Measurements from ENCODE around the gene CD44.

CD44 gene

DNA sequence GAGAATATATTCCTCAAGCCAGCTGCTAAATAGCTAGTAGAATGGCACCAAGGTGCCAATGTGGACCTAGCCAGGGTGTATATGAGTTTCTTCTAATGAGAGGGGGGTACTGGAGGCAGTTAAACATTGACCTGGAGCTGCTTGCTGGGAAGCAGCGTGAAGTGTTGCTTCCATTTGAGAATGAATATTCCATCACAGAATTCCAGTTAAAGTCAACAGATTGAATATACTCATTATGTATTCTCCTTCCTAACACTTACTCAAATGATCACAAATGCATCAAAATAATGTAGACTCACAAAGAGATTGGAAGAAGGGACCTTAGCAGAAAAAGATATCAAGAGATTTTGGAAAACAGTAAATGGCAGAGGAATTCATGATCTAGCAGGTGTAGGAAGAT lies 102.1 kb downstream of the CD44 start:
- DNase-seq, result no peak

DNA sequence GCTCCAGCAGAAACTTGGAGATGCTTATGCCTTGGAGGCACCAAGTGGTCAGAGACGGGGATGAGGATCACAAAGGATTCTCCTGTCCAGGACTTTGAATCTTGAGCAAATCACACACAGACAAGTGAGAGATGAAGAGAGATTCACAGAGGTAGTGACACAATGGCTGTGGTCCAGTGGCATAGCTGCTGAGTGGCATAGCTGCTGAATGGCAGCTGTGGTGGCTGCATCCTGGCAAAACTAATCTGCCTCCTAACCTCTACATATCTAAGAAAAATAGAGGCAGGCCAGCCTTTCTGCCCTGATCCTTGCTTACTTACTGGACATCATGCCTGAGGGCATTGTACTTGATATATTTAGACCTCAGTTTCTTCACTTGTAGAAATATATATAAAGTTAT lies 102.6 kb downstream of the CD44 start:
- DNase-seq, result no peak

DNA sequence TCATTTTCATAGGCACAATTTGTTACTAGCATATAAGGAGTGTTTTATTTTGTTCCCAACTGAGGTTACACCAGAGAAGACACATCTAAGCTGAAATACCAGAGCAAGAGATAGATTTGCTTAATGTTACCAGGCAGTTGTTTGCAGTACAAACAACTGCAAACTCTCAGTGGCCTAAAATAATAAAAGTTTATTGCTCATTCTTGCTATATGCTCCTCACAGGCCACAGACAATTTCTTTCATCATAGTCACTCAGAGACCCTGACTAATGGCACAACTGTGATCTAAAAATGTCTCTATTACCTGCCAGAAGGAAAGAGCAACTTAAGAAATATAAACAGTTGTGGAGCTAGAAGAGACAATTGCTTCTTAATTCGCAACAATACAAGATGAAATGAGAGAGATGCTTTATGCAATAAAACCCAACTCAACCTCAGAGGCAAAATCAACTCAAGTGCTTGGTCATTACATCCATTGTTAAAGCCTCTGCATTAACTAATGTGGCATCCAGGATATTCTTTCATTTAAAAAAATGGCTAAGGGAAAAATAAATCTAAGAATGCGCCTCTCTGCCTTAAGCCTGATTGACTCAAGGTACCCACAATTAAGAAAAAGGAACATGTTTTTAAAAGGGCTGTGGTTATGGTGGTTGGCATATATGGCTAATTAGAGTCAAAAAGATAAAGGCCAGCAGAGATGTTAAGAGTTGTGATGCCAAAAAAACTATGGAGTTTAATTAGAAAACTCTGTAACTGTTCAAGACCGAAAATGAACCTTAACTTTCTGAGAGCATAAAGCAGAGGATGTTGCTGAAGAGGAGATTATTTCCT lies 103.7 kb downstream of the CD44 start:
- DNase-seq, result no peak

DNA sequence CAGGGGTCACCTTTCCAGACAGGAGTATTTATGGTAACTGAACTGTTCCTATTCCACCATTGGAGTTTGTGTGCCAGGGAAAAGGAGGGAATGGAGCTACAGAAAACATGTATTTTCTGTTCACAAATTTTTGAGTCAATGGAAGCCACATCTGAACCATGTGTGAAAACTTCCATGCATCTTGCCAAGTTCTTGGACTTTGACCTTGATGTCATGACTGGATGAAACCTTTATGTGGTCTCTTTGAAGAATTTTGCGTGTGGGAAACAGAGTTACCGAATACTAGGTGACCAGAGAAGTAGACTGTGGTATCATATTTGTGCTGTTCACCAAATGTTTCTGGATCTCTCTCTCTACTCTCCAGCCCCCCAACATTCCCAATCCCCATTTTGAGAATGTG lies 104.8 kb downstream of the CD44 start:
- DNase-seq, result no peak

DNA sequence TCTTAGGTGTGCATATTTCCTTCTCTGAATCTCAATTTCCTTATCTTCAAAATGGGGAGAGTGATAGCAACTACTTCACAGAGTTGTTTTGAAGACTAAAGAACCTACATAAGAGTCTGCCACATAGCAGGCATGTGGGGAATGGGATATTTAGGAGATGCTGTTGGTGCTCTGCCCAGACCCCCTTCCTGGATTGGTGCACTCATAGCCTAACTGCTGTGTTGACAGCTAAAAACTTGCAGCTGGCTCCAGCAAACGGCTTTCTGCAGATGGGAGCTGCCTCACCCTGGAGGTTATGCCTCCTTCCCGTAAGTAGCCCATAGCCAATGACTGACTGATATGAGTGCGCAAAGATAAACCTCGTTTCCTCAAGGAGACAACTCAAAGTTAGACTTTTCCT lies 106.1 kb downstream of the CD44 start:
- no peak for DNase-seq

DNA sequence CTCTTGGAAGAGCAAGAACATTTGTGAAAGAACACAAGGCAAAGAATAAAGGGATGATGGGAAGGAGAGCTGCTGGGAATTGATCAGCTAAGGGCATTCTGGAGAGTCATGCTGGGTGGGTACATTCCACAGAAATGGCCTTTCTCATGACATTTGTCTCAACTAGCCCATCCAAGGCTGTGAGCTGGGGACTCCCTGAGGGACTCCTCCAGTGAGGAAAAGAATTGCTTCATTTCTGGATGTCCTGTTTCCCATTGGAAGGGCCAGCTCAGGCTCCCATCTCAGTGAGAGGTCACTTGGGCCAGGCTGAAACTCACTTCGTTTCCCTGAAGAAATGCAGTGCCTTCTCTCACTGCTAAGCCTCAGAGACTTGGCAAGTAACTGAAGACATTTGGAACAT lies 106.8 kb downstream of the CD44 start:
- DNase-seq, result no peak

DNA sequence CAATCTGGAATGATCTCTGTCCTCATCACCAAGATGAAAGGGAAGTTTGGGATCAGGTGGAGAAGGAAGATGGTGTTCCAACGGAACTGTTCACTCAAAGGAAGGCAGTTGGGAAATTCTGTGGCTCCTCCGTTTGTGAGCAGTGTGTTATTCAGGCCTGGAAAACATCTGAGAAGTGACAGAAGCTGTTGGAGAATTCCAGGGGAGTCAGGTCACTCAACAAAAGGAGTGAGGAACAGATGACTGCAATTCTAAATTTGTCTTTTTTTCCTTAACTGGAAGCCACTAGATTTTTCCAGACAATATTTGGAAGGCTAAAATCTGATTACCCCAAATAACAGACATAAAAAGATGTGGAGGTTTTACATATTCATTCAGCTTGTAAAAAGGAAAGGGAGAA lies 107.8 kb downstream of the CD44 start:
- DNase-seq, result no peak

DNA sequence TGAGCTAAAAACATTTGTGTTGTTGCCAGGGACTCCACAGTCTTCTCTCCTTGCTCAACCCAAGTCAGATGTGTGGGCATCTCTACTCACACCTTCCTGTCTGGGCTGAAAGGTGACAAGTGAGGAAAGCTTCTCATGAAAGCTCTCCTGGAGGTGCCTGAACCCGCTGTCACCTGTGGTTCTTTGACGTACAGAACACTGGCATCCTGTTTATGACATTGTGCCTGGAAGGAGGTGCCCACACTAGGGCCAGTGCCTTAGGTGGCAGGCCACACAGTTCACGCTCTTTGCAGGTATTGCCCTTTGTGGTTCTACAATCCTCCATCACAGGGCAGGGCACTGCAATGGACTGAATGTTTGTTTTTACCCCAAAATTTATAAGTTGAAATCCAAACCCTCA lies 108.5 kb downstream of the CD44 start:
- no peak for DNase-seq

DNA sequence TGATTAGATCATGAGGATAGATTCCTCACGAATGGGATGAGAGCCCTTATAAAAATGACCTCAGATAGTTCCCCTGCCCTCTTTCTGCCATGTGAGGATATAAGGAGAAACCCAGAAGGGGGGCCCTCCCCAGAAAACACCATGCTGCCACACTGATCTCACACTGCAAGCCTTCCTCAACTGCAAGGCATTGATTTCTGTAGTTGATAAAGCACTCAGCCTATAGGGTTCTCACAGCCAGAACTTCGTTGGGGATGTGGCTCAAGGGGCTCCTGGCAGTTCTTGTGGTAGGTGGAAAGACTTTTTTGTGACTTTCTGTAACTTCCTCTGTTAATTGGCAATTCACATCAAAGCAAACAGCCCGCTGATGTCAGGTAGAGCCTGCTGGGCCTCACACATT lies 108.9 kb downstream of the CD44 start:
- no peak for DNase-seq

DNA sequence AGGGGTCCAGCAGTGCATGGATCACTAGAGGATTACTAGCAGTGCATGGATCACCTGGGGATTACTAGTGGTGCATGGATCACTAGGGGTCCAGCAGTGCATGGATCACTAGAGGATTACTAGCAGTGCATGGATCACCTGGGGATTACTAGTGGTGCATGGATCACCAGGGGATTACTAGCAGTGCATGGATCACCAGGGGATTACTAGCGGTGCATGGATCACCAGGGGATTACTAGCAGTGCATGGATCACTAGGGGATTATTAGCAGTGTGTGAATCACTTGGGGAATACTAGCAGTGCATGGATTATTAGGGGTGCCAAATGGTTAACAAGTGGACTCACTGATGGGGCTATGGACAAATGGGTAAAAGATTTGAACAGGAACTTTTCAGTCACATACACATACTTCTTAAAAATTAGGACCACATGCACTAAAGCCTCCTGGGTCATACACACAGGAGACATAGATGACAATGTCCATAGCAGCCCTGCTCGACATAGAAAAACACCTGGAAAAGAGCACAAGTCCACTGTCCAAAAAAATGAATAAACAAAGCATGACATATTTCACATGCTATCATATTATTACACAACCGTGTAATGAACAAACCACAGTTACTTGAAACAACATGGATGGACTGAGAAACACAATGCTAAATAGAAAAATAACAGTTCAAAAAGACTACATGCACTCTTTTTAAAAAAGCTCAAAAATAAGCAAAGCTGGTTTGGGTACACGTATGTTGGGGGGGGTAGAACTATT lies 109.8 kb downstream of the CD44 start:
- DNase-seq, result no peak

DNA sequence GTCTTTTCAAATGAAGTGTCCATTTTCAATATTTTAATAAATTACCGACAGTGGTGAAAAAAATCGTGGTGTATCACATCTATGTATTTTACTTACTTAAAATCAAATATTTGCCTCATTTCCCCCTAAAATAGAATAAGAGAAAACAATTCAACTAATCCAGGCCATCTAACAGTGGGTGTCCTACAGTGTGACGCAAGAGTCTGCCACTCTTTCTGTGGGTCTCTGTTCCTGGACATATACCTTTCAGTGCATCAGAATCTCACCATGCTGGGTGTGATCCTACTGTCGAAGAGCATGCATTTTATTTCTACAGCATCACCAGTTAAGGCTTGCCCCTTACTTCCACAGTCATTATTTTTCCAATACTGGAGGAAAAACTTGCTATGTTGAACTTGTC lies 111.2 kb downstream of the CD44 start:
- DNase-seq, result no peak

DNA sequence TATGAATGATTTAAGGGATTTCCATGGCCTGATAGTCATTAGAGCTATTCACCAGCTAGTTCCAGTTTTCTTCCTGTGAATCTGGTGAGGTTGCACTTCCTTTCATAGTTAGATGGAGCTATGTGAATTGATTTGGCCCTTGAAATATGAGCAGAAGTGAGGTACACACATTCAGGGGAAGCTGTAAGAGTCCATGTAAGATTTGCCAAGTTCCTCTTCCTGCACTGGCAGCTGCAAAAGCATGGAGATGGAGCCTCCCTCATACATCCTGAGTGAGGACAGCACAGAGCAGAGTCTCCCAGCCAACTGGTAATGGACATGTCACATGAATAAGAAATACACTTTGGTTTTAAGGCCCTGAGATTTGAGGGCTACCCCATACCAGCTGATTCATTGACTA lies 111.7 kb downstream of the CD44 start:
- no peak for DNase-seq

DNA sequence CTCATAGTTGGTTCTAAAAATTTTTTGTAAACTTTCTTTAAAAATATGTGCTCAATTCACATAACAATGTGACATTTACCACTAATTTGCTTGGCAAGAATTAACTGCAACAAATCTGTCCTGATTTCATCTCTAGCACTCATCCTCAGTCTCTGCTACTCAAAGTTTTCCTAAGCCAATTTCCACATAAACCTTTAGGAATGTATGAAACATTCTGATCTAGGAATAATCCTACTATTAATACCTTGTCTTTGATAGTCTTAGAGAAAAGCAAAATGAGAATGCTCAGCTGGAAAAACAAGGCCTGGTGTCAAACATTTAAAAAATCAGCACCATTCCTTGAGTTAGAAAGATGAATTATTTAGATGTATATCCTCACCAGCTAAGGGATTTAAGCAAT lies 114.3 kb downstream of the CD44 start:
- DNase-seq, result no peak

DNA sequence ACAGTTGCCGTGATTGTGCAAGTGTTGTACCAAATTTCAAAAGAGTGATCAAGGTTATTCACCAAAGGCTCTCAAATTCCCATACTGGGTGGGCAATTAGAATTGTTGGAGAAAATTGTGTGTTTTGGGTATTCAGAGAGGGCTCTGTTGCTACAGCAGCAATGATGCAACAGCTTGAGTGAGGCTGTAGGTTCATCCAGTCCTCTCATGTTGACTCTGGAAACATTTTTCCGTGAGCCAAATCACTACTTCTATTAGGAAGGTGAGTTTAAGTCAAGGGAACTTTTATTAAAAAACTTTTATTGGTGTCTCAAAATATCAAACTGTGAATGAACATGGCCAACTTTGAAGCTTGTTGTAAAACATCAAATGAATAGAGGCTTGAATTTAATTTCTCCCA lies 116.5 kb downstream of the CD44 start:
- no peak for DNase-seq

DNA sequence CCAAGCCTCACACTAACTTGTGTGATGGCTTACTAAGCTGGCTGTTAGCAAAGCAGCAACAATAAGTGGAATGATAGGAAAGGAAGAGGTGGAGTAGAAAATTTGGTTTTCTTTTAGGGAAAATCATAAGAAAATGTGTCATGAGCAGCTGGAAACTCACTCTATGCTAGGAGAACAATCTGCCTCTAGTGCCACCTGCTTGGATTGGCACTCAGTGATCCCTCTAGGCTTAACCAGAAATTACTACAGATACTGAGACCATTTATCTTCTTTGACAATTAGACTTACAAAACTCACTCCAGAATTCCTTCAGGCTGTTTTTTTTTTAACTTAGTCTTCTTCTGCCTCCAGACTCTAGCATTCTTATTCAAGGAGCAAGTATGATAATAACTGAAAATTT lies 117.3 kb downstream of the CD44 start:
- no peak for DNase-seq

DNA sequence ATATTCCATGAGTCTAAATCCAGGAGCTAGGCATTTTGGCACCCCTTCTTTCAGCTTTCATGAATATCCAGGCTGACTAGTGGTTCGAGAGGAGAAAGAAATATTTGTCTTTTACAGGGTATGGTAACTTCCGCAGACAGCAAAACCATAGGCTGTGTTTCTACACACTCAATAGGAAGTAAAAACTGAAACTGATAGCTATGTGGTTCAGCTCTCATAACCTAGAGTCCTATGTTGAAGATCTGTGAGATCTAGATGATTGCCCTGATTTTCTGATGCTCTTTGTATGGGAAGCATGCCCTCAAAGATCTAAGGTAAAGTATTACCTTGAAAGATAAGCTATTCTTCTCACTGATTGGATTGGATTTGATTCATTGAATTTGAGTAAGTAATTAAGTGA lies 118.3 kb downstream of the CD44 start:
- no peak for DNase-seq

DNA sequence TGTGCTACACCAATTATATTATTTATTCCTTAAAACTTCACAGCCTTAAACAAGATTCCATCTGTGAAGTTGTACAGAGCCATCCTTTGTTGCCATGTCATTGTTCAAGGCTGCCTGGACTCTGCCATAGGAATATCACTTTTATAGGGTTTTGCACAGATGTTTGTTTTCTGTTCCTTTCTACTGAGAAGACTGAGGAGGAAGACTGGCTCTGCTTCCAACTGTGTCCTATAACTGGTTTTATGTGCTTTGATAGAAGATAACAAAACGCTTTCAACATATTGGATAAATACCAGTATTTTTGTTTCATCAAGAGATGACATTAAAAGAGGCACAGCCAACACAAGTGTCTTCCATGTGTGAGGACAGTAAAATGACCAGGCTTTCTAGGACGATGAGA lies 120.6 kb downstream of the CD44 start:
- no peak for DNase-seq

DNA sequence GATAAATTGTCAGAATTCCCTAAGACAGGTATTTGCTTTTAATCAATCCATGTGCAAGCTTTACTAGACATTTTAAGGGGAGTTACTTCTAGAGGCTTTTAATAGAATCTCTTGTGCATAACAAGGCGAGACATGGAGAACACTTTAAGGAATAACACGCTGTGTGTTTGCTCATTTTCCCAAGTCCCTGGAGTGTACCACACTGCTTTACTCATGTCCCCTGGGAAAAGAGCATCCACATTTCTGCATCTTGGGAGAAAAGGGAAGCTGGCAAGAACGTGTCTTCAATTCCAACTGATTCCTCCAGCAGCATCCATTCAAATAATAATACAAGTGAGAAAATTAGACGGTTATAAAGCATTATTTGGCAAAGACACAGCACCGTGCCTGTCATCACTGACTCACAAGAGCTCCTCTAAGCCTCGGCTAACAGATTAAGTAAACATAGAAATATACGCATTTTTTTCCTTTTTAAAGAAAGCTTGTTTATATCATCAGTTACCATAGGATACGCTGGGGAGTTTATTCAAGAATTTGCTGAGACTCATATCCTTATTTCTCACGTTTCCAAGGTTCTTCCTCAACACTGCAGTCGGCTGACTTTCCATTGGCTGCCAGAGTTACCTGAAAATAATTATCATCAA lies 121.5 kb downstream of the CD44 start:
- no peak for DNase-seq

DNA sequence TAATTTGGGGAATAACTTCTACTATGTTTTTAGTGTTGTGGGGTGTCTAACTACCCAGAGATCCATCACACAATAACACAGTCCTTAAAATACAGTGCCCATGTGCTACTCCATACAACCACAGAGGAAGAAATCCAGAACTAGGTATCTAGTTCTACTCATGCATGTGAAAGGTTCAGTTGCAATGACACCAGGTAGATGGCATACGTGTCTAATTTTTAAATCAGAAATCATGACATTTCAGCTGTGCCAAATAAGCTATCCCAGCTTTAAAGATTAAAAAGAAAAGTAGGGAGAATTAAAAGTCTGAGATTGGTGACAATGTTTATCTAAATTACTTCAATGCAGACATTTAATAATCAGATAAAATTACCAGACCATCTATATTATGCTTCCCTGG lies 122.2 kb downstream of the CD44 start:
- DNase-seq, result no peak

DNA sequence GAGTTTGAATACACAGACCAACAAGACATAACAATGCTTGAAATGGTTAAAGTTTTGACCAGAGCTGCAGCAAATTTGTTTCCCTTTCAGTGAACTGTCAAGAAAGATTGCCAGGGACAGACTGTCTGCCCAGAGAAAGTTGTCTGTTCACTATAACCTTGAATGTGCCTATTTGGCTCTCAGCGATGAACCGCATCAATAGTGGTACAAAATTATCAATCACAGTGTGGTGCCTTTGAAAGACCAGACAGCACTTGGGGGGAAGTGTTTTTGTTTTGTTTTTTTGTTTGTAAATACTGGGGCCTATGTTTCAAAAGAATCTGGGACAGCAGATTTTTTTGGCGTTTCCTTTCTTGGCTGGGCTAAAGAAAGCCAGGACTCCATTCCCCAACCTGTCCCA lies 123.1 kb downstream of the CD44 start:
- no peak for DNase-seq

DNA sequence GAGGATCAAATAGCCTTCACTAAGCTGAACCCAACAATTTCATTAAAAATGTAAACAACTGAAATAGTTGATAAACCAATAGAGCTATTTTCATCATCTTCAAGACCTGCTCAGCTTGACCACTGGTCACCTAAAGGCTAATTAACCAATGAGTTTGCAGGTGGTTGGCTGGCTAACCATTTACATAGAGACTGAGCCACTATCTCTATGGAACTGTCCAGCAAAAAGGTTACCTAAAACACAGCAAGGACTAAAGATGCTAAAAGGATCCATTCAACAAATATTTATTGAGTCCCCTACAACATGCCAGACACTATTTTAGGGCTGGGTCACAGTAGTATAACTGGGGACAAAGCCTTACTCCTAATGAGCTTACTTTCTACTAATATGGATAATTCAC lies 123.8 kb downstream of the CD44 start:
- DNase-seq, result no peak

DNA sequence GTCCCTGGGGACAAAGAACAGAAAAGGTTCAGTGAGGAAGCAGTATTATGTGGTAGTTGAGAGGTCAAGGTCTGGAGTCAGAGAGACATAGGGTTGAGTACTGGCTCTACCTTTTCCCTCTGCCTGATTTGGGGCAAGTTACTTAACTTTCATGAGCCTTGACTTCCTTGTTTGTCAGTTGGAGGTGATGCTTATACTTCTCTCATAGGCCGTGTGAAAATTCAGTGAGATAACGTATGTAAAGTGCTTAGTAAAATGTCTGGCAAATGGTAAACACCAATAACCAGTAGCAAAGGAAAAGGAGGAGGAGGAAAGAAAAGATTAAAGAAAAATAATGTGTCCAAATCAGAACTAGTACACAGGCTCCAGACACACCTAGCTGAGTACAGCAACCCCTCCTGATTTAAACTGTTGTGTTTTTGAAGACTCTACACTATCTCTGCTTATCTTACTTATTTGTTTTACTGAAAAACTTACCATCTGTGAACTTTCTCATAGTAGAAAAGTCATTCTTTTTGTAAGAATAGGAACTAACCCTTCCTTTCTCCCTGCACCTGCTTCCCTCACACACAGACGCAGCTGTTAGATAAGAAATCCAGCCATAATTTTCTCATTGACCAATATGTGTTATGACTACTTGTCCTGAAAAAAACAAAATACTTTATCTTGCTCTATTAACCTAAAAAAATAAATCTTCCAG lies 126.9 kb downstream of the CD44 start:
- no peak for DNase-seq

DNA sequence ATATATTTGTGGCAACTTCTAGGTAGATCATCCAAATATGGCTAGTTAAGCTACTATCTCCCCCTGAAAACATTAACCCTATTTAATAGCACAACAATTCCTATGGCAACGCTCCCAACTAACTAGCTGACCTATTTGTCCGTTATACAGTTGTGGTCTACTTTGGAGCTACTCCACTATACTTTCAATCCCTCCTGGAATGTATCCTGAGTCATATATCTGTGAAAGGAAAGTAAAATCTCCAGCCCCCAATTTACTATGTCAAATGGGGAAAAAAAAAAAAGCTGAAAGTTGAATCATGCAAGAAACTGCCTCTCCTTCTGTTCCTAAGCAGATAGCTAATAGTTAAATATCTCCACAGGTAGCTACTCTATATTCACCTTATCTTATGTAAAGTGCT lies 128.5 kb downstream of the CD44 start:
- DNase-seq, result no peak

DNA sequence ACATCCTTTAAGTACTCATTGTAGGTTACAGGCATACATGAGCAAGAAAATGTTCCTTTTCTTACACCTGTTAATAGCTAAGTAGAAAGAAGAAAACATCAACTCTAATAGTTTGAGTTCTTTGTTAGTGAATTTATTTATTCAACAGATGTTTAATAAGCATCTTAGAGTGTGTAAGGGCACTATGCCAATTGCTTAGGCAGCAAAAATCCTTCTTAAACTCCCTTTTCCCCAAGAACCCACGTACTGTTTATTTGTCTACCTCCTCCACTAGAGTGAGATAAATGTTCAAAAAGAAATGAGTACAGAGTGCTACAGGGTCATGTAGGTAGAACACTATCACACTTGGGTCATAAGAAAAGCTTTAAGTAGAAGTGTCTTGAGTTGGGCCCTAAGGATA lies 131.4 kb downstream of the CD44 start:
- no peak for DNase-seq
